ENCODE data around the gene SGMS1. TPM values are rescaled to one million over a fixed set of nuclear protein-coding genes. Genes with fewer than 3 reads are reported as not detected.

The SGMS1 gene
- total and polyA plus RNA-seq, 4 donors = 8.9 to 54.3 (median 22.2) TPM

GRCh38 chr10:50406457-50407070, 217.2 kb downstream of the SGMS1 start:
- Histone ChIP-seq H3K4me3 (ENCODE audit: low read length in 2 of 2) (no peak overlapping the region), H3K27ac (ENCODE audit: low read depth in 1 of 2, low read length in 2 of 2) (no peak overlapping the region), H3K9me3 (ENCODE audit: control insufficient read depth, low read length) (peaks cover 3% of the 10 kb centered on the region), H3K36me3 (ENCODE audit: control insufficient read depth in 1 of 2, insufficient read depth in 2 of 2, low read length in 1 of 2) (no peaks in the 10 kb centered on the region), H3K4me1 (ENCODE audit: control insufficient read depth in 1 of 2, insufficient read depth in 2 of 2, low read length in 2 of 2) (peaks cover 0 to 2% of the 10 kb centered on the region in 2 donors), H3K27me3 (ENCODE audit: control insufficient read depth in 1 of 2, insufficient read depth in 2 of 2, low read length in 1 of 2) (no peaks in the 10 kb centered on the region)
- WGBS, 2 donors = 97 to 100% methylated on average over 2 of the region's 2 CpGs
- intact Hi-C loops (cut with DNase I) = no loop called here
- ATAC-seq (ENCODE audit: low FRiP score) = no peak
- no peak for DNase-seq

- Histone ChIP-seq H3K36me3 (ENCODE audit: control insufficient read depth in 1 of 2, insufficient read depth in 2 of 2, low read length in 1 of 2) (no peaks in the 10 kb centered on the region), H3K9me3 (ENCODE audit: control insufficient read depth, low read length) (peaks cover 3% of the 10 kb centered on the region), H3K27me3 (ENCODE audit: control insufficient read depth in 1 of 2, insufficient read depth in 2 of 2, low read length in 1 of 2) (no peaks in the 10 kb centered on the region), H3K4me1 (ENCODE audit: control insufficient read depth in 1 of 2, insufficient read depth in 2 of 2, low read length in 2 of 2) (peaks cover 0 to 2% of the 10 kb centered on the region in 2 donors), H3K4me3 (ENCODE audit: low read length in 2 of 2) (no peak overlapping the region), H3K27ac (ENCODE audit: low read depth in 1 of 2, low read length in 2 of 2) (no peak overlapping the region)
- ATAC-seq (ENCODE audit: low FRiP score) (no peak), DNase-seq (no peak)
- intact Hi-C loops (cut with DNase I) = no loop called here
Observed at GRCh38 chr10:50405723-50406122, 218.0 kb downstream of the SGMS1 start.

- no peak overlapping the region for H3K4me3 ChIP-seq (ENCODE audit: low read length in 2 of 2)
- peaks cover 0 to 2% of the 10 kb centered on the region in 2 donors for H3K4me1 ChIP-seq (ENCODE audit: control insufficient read depth in 1 of 2, insufficient read depth in 2 of 2, low read length in 2 of 2)
- WGBS, 2 donors = 71 to 79% methylated on average over 7 of the region's 7 CpGs
- peaks cover 3% of the 10 kb centered on the region for H3K9me3 ChIP-seq (ENCODE audit: control insufficient read depth, low read length)
- H3K36me3 ChIP-seq (ENCODE audit: control insufficient read depth in 1 of 2, insufficient read depth in 2 of 2, low read length in 1 of 2) = no peaks in the 10 kb centered on the region
- ATAC-seq (ENCODE audit: low FRiP score) = no peak
- no peak overlapping the region for H3K27ac ChIP-seq (ENCODE audit: low read depth in 1 of 2, low read length in 2 of 2)
- intact Hi-C loops (cut with DNase I) = no loop called here
- no peak for DNase-seq
- H3K27me3 ChIP-seq (ENCODE audit: control insufficient read depth in 1 of 2, insufficient read depth in 2 of 2, low read length in 1 of 2) = no peaks in the 10 kb centered on the region
Observed at GRCh38 chr10:50404021-50404773, 219.6 kb downstream of the SGMS1 start.

- Histone ChIP-seq H3K4me1 (ENCODE audit: control insufficient read depth in 1 of 2, insufficient read depth in 2 of 2, low read length in 2 of 2) (peaks cover 0 to 2% of the 10 kb centered on the region in 2 donors), H3K4me3 (ENCODE audit: low read length in 2 of 2) (no peak overlapping the region), H3K36me3 (ENCODE audit: control insufficient read depth in 1 of 2, insufficient read depth in 2 of 2, low read length in 1 of 2) (no peaks in the 10 kb centered on the region), H3K27ac (ENCODE audit: low read depth in 1 of 2, low read length in 2 of 2) (no peak overlapping the region), H3K9me3 (ENCODE audit: control insufficient read depth, low read length) (peaks cover 3% of the 10 kb centered on the region), H3K27me3 (ENCODE audit: control insufficient read depth in 1 of 2, insufficient read depth in 2 of 2, low read length in 1 of 2) (no peaks in the 10 kb centered on the region)
- intact Hi-C loops (cut with DNase I) = no loop called here
- ATAC-seq (ENCODE audit: low FRiP score) (no peak), DNase-seq (no peak)
- WGBS, 2 donors = 87 to 88% methylated on average over 6 of the region's 6 CpGs
Observed at GRCh38 chr10:50403074-50403473, 220.7 kb downstream of the SGMS1 start.

GRCh38 chr10:50402466-50402865, 221.3 kb downstream of the SGMS1 start:
- peaks cover 3% of the 10 kb centered on the region for H3K9me3 ChIP-seq (ENCODE audit: control insufficient read depth, low read length)
- 100% methylated on average over 1 of the region's 1 CpG for WGBS, 2 donors
- no peaks in the 10 kb centered on the region for H3K27me3 ChIP-seq (ENCODE audit: control insufficient read depth in 1 of 2, insufficient read depth in 2 of 2, low read length in 1 of 2)
- no peak overlapping the region for H3K4me3 ChIP-seq (ENCODE audit: low read length in 2 of 2)
- peaks cover 0 to 2% of the 10 kb centered on the region in 2 donors for H3K4me1 ChIP-seq (ENCODE audit: control insufficient read depth in 1 of 2, insufficient read depth in 2 of 2, low read length in 2 of 2)
- ATAC-seq (ENCODE audit: low FRiP score) (no peak), DNase-seq (no peak)
- no peak overlapping the region for H3K27ac ChIP-seq (ENCODE audit: low read depth in 1 of 2, low read length in 2 of 2)
- no peaks in the 10 kb centered on the region for H3K36me3 ChIP-seq (ENCODE audit: control insufficient read depth in 1 of 2, insufficient read depth in 2 of 2, low read length in 1 of 2)
- intact Hi-C loops (cut with DNase I) = no loop called here

GRCh38 chr10:50400694-50401093, 223.1 kb downstream of the SGMS1 start:
- no peaks in the 10 kb centered on the region for H3K36me3 ChIP-seq (ENCODE audit: control insufficient read depth in 1 of 2, insufficient read depth in 2 of 2, low read length in 1 of 2)
- peaks cover 2 to 3% of the 10 kb centered on the region in 2 donors for H3K4me1 ChIP-seq (ENCODE audit: control insufficient read depth in 1 of 2, insufficient read depth in 2 of 2, low read length in 2 of 2)
- DNase-seq (no peak), ATAC-seq (ENCODE audit: low FRiP score) (no peak)
- no peak overlapping the region for H3K4me3 ChIP-seq (ENCODE audit: low read length in 2 of 2)
- no peak overlapping the region for H3K27ac ChIP-seq (ENCODE audit: low read depth in 1 of 2, low read length in 2 of 2)
- no peaks in the 10 kb centered on the region for H3K27me3 ChIP-seq (ENCODE audit: control insufficient read depth in 1 of 2, insufficient read depth in 2 of 2, low read length in 1 of 2)
- intact Hi-C loops (cut with DNase I) = no loop called here
- no peaks in the 10 kb centered on the region for H3K9me3 ChIP-seq (ENCODE audit: control insufficient read depth, low read length)
- WGBS, 2 donors = 96 to 99% methylated on average over 3 of the region's 3 CpGs

GRCh38 chr10:50398823-50399222, 224.9 kb downstream of the SGMS1 start:
- H3K4me3 ChIP-seq (ENCODE audit: low read length in 2 of 2) = no peak overlapping the region
- 36 to 45% methylated on average over 4 of the region's 4 CpGs for WGBS, 2 donors
- no peaks in the 10 kb centered on the region for H3K36me3 ChIP-seq (ENCODE audit: control insufficient read depth in 1 of 2, insufficient read depth in 2 of 2, low read length in 1 of 2)
- H3K27ac ChIP-seq (ENCODE audit: low read depth in 1 of 2, low read length in 2 of 2) = no peak overlapping the region
- no peaks in the 10 kb centered on the region for H3K9me3 ChIP-seq (ENCODE audit: control insufficient read depth, low read length)
- peaks cover 1 to 5% of the 10 kb centered on the region in 2 donors for H3K4me1 ChIP-seq (ENCODE audit: control insufficient read depth in 1 of 2, insufficient read depth in 2 of 2, low read length in 2 of 2)
- no peaks in the 10 kb centered on the region for H3K27me3 ChIP-seq (ENCODE audit: control insufficient read depth in 1 of 2, insufficient read depth in 2 of 2, low read length in 1 of 2)
- ATAC-seq (ENCODE audit: low FRiP score) = no peak
- intact Hi-C loops (cut with DNase I) = no loop called here
- no peak for DNase-seq

GRCh38 chr10:50398381-50398780, 225.4 kb downstream of the SGMS1 start:
- WGBS, 2 donors = 19 to 31% methylated on average over 2 of the region's 2 CpGs

More at GRCh38 chr10:50398381-50398780, 225.4 kb downstream of the SGMS1 start:
- Histone ChIP-seq H3K9me3 (ENCODE audit: control insufficient read depth, low read length) (no peaks in the 10 kb centered on the region), H3K36me3 (ENCODE audit: control insufficient read depth in 1 of 2, insufficient read depth in 2 of 2, low read length in 1 of 2) (no peaks in the 10 kb centered on the region), H3K4me3 (ENCODE audit: low read length in 2 of 2) (no peak overlapping the region), H3K27me3 (ENCODE audit: control insufficient read depth in 1 of 2, insufficient read depth in 2 of 2, low read length in 1 of 2) (no peaks in the 10 kb centered on the region), H3K27ac (ENCODE audit: low read depth in 1 of 2, low read length in 2 of 2) (no peak overlapping the region), H3K4me1 (ENCODE audit: control insufficient read depth in 1 of 2, insufficient read depth in 2 of 2, low read length in 2 of 2) (peaks cover 1 to 7% of the 10 kb centered on the region in 2 donors)
- ATAC-seq (ENCODE audit: low FRiP score) (no peak), DNase-seq (no peak)
- intact Hi-C loops (cut with DNase I) = no loop called here

Data from aorta (tissue), 5 donors.